ENCODE measurements around the gene HES1.

DNA sequence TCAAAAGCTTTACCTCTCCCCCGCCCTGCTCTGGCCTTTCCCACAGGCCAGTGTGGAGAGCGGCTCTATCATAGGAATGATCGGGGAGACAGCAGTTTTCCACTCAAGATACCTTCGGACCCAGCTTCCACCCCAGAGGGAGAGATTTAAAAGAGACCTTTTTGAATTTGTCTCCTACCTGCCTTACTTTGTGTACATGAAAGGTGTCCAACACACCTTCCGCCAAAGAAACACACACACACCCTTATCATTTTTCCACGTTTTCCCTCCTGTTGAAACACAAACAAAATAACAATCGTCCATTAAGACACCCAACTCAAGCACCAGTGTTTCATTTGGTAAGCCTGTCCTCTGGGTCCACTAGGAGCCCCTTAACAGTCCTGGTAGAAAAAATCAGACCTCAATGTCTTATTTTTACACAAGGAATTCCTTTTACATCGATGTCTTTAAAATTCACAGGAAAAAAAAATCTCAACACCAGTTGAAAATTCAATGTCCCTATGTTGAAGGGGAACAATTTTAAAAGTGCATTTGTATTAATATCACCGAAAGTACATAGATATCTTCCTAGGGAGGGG lies 4.0 kb downstream of the HES1 start:
- TF ChIP-seq, protein P1, sequence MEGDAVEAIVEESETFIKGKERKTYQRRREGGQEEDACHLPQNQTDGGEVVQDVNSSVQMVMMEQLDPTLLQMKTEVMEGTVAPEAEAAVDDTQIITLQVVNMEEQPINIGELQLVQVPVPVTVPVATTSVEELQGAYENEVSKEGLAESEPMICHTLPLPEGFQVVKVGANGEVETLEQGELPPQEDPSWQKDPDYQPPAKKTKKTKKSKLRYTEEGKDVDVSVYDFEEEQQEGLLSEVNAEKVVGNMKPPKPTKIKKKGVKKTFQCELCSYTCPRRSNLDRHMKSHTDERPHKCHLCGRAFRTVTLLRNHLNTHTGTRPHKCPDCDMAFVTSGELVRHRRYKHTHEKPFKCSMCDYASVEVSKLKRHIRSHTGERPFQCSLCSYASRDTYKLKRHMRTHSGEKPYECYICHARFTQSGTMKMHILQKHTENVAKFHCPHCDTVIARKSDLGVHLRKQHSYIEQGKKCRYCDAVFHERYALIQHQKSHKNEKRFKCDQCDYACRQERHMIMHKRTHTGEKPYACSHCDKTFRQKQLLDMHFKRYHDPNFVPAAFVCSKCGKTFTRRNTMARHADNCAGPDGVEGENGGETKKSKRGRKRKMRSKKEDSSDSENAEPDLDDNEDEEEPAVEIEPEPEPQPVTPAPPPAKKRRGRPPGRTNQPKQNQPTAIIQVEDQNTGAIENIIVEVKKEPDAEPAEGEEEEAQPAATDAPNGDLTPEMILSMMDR (IDR thresholded peaks at IDR 0.05; ENCODE audit: low read depth, low read length, missing input control): no peak
- no peak for TF ChIP-seq RAD21 (IDR thresholded peaks at IDR 0.05)
